ELR (cell line): ENCODE data around the gene ZNF503.

Experiments used
- DNase-seq: peaks from one replicate; pipeline ENCODE4 v3.0.0-alpha.2; 2015; ENCODE audit warnings: low read depth

The ZNF503 gene

DNA sequence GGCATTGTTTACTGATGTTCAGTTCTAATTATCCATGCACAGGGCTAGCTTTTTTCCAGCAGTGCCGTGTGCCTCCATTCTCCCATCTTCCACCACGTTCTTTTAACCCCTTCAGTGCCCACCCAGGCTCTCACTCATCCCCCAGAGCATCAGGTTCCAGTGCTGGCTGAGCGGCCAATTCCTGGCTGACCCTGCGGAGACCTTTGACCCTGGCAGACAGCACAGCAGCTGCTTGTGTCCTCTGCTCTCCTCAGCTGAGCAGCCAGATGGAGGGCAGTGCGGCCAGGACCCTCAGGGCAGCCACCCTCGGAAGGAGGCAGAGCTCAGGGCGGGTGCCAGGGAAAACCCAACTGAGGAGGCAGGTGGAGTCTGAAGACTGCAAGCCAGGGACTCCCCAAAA lies 48.4 kb downstream of the ZNF503 start:
- no peak for DNase-seq

DNA sequence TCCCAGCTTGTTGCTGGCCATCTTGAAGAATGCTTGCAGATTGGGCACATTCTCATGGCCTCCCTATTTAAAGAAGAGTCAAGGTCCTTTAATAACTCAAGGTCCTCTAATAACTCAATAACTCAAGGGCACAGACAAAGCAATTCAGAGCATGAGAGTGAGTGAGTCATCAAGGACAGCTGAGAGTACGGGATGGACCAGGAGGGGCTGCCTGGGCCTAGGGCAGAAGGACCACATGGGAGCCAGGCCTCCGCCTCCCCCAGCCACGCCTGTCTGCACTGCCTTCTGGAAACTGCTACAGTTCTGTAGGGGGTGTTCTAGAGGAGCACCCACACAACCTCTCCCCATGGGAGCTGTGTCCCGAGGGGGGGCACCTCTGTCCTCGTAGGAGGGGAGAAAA lies 48.9 kb downstream of the ZNF503 start:
- DNase-seq = peak; percentile 25

DNA sequence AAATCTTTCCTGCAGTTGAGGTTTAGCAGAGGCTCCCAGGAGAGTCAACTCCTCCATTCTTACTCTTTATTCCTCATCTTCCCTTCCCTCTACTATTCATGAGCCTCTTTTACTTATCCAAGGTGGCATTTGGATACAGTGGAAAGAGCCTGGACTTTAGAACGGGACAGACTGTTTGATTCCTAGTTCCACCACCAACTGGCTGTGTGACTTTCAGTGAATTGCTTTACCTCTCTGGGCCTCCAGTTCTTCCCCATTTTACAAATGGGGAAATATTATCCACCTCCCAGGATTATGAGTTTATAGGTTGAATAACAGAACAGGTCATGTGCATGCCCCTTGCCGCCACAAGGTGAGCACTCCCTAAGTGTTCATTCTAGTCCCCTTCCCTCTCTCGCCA lies 49.9 kb downstream of the ZNF503 start:
- DNase-seq = no peak

GRCh38 chr10:75350791-75351190 lies 50.8 kb downstream of the ZNF503 start:
- peak; percentile 84 for DNase-seq
